ENCODE results near the gene KANTR. TPM values are rescaled to one million over a fixed set of nuclear protein-coding genes. Genes with fewer than 3 reads are reported as not detected.
A peak's percentile ranks its signal among the peaks of the same experiment; 100 is the strongest.

Gene KANTR
- total and polyA plus RNA-seq, 9 of the 15 experiments (the other 6 are each of a cell fraction or from before 2014, with no cell fraction given) = 1.0 to 5.7 (median 3.4) TPM

DNA sequence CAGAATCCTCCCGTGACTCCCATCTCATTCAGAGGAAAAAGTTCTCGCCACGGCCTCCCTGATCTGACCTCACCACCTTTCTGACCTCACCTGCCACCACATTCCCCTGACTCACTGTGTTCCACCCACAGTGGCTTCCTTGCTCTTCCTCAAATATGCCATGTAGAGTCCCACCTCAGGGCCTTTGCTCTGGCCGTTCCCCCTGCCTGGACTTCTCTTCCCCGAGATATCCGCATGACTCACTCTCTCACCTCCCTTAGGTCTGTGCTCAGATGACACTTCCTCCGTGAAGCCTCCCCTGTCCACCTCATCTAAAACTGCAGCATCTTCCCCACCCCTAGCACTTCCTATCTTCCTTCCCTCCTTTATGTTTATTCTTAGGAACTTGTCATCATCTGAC, 18.9 kb upstream of the KANTR start (continued):
- TF ChIP-seq, protein P1, sequence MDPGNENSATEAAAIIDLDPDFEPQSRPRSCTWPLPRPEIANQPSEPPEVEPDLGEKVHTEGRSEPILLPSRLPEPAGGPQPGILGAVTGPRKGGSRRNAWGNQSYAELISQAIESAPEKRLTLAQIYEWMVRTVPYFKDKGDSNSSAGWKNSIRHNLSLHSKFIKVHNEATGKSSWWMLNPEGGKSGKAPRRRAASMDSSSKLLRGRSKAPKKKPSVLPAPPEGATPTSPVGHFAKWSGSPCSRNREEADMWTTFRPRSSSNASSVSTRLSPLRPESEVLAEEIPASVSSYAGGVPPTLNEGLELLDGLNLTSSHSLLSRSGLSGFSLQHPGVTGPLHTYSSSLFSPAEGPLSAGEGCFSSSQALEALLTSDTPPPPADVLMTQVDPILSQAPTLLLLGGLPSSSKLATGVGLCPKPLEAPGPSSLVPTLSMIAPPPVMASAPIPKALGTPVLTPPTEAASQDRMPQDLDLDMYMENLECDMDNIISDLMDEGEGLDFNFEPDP (CRISPR knock-in tag; IDR thresholded peaks at IDR 0.05) = no peak
- TF ChIP-seq RCOR1 (IDR thresholded peaks at IDR 0.05; ENCODE audit: borderline replicate concordance in 1 of 2, low read depth in 2 of 2, low read length in 2 of 2) (0 out of 4 replicates have a peak, but pooled peaks of 1 of the 2 experiments have one; percentile 18), ZNF124 (CRISPR knock-in tag; IDR thresholded peaks at IDR 0.05) (no peak), DLX4 (CRISPR knock-in tag; IDR thresholded peaks at IDR 0.05) (no peak), ZNF316 (IDR thresholded peaks at IDR 0.05) (no peak), ATF3 (IDR thresholded peaks at IDR 0.05) (peak; percentile 65), ATF3 (CRISPR knock-in tag; conservative IDR thresholded peaks at IDR 0.05) (no peak), DPF2 (IDR thresholded peaks at IDR 0.05) (0 out of 2 replicates have a peak, but pooled peaks have one; percentile 28), ZNF644 (tag; IDR thresholded peaks at IDR 0.05; ENCODE audit: low read depth) (no peak), MAZ (CRISPR knock-in tag; conservative IDR thresholded peaks at IDR 0.05 in 1 of 2, IDR thresholded peaks at IDR 0.05 in 1 of 2) (no peak), ARID1B (IDR thresholded peaks at IDR 0.05) (peak; percentile 39; the same call in 1 of the 2 replicates), BRD4 (IDR thresholded peaks at IDR 0.05) (no peak), BCOR (IDR thresholded peaks at IDR 0.05) (peak; percentile 70; the same call in 1 of the 2 replicates), BRF2 (IDR thresholded peaks at IDR 0.05; ENCODE audit: borderline replicate concordance, insufficient read depth, insufficient read length) (no peak), MCM2 (IDR thresholded peaks at IDR 0.05; ENCODE audit: low read depth) (no peak), NEUROD1 (IDR thresholded peaks at IDR 0.05; ENCODE audit: borderline replicate concordance, low read depth, low read length, partially characterized antibody) (no peak), ARID2 (IDR thresholded peaks at IDR 0.05) (no peak)
- TF ChIP-seq, protein P2, sequence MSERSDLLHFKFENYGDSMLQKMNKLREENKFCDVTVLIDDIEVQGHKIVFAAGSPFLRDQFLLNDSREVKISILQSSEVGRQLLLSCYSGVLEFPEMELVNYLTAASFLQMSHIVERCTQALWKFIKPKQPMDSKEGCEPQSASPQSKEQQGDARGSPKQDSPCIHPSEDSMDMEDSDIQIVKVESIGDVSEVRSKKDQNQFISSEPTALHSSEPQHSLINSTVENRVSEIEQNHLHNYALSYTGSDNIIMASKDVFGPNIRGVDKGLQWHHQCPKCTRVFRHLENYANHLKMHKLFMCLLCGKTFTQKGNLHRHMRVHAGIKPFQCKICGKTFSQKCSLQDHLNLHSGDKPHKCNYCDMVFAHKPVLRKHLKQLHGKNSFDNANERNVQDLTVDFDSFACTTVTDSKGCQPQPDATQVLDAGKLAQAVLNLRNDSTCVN (CRISPR knock-in tag; IDR thresholded peaks at IDR 0.05) = no peak
- TF ChIP-seq, protein P3, sequence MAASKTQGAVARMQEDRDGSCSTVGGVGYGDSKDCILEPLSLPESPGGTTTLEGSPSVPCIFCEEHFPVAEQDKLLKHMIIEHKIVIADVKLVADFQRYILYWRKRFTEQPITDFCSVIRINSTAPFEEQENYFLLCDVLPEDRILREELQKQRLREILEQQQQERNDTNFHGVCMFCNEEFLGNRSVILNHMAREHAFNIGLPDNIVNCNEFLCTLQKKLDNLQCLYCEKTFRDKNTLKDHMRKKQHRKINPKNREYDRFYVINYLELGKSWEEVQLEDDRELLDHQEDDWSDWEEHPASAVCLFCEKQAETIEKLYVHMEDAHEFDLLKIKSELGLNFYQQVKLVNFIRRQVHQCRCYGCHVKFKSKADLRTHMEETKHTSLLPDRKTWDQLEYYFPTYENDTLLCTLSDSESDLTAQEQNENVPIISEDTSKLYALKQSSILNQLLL (CRISPR knock-in tag; IDR thresholded peaks at IDR 0.05; ENCODE audit: borderline replicate concordance) = no peak
- TF ChIP-seq, protein P4, sequence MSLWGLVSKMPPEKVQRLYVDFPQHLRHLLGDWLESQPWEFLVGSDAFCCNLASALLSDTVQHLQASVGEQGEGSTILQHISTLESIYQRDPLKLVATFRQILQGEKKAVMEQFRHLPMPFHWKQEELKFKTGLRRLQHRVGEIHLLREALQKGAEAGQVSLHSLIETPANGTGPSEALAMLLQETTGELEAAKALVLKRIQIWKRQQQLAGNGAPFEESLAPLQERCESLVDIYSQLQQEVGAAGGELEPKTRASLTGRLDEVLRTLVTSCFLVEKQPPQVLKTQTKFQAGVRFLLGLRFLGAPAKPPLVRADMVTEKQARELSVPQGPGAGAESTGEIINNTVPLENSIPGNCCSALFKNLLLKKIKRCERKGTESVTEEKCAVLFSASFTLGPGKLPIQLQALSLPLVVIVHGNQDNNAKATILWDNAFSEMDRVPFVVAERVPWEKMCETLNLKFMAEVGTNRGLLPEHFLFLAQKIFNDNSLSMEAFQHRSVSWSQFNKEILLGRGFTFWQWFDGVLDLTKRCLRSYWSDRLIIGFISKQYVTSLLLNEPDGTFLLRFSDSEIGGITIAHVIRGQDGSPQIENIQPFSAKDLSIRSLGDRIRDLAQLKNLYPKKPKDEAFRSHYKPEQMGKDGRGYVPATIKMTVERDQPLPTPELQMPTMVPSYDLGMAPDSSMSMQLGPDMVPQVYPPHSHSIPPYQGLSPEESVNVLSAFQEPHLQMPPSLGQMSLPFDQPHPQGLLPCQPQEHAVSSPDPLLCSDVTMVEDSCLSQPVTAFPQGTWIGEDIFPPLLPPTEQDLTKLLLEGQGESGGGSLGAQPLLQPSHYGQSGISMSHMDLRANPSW (CRISPR knock-in tag; IDR thresholded peaks at IDR 0.05) = no peak

Data from K562 (cell line).